Thyroid gland (tissue), 4 donors: ENCODE measurements around the gene CEBPG.

ENCODE experiments used
- POLR2A ChIP-seq, 2 donors: fragments of 450-650 bp; IDR thresholded peaks; one replicate each; pipeline ENCODE4 v1.6.1; 2017; ENCODE audit warnings: antibody characterized with exemption in 2 of 2, mild to moderate bottlenecking in 2 of 2, moderate library complexity in 1 of 2
- TF ChIP-seq, protein P1 (sequence below), 6 experiments: fragments of 200-600 bp in 3 of 6; fragments of 450-650 bp in 3 of 6; sonication (generic) in 3 of 6; IDR thresholded peaks; one replicate each; pipeline ENCODE4 v1.5.1; 2016 to 2019; ENCODE audit warnings: antibody characterized with exemption in 6 of 6, mild to moderate bottlenecking in 2 of 6, inconsistent platforms in 1 of 6, moderate library complexity in 1 of 6

DNA sequence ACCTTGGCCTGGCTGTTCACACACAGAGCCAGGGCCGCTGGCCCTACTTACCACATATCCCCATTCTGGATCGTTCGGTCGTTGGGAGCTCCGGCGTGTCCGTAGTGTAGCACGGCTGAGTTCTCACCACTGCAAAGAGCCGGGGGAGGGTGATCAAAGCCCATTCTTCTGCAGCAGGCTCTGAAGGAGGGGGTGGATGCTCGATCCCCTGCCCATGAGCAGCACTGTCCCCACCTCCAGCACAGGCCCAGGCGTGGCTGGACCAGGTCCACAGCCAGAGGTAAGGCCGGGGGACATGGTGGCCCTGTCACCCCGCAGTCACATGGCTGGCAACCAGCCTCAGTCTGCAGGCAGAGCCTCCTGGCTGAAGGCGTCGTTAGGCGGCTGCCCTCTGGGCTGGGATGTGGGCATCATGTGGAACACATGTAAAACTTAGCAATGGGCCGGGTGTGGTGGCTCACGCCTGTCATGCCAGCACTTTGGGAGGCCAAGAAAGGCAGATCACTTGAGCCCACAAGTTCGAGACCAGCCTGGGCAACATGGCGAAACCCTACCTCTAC is 38.2 kb downstream of the CEBPG start:
- TF ChIP-seq, protein P1, sequence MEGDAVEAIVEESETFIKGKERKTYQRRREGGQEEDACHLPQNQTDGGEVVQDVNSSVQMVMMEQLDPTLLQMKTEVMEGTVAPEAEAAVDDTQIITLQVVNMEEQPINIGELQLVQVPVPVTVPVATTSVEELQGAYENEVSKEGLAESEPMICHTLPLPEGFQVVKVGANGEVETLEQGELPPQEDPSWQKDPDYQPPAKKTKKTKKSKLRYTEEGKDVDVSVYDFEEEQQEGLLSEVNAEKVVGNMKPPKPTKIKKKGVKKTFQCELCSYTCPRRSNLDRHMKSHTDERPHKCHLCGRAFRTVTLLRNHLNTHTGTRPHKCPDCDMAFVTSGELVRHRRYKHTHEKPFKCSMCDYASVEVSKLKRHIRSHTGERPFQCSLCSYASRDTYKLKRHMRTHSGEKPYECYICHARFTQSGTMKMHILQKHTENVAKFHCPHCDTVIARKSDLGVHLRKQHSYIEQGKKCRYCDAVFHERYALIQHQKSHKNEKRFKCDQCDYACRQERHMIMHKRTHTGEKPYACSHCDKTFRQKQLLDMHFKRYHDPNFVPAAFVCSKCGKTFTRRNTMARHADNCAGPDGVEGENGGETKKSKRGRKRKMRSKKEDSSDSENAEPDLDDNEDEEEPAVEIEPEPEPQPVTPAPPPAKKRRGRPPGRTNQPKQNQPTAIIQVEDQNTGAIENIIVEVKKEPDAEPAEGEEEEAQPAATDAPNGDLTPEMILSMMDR (IDR thresholded peaks at IDR 0.05): no peak
- no peak for TF ChIP-seq POLR2A (IDR thresholded peaks at IDR 0.05)
